Sigmoid colon (tissue), 7 donors: ENCODE results near the gene CCT3. TPM values are rescaled to one million over a fixed set of nuclear protein-coding genes. Genes with fewer than 3 reads are reported as not detected.

Experiments
- DNase-seq: peaks from one replicate; pipeline ENCODE4 v3.0.0-alpha.2; 2019
- H3K27ac ChIP-seq, 4 donors: fragments of 200-600 bp; sonication (generic); one replicate each; pipeline ENCODE4 v1.5.1; 2016 to 2019; ENCODE audit warnings: mild to moderate bottlenecking in 1 of 4
- H3K27me3 ChIP-seq, 3 donors: fragments of 200-600 bp; sonication (generic); one replicate each; pipeline ENCODE4 v1.5.1; 2019; ENCODE audit warnings: mild to moderate bottlenecking in 1 of 3
- H3K36me3 ChIP-seq, 4 donors: fragments of 200-600 bp; sonication (generic); one replicate each; pipeline ENCODE4 v1.5.1; 2016 to 2019
- H3K4me1 ChIP-seq, 4 donors: fragments of 200-600 bp; sonication (generic); one replicate each; pipeline ENCODE4 v1.5.1; 2017 to 2019
- H3K4me3 ChIP-seq, 4 donors: fragments of 200-600 bp; sonication (generic); one replicate each; pipeline ENCODE4 v1.5.1; 2017 to 2019; ENCODE audit warnings: mild to moderate bottlenecking in 2 of 4, moderate library complexity in 1 of 4
- H3K9me3 ChIP-seq, 4 donors: fragments of 200-600 bp in 3 of 4; sonication (generic) in 3 of 4; one replicate each; pipeline versions ENCODE4 v1.5.1 to v1.6.1; 2013 to 2019
- EP300 ChIP-seq, 4 donors: sonication (generic); formaldehyde crosslinking; IDR thresholded peaks; one replicate each; pipeline ENCODE4 v1.6.1; 2017; ENCODE audit warnings: antibody characterized with exemption in 4 of 4
- POLR2A ChIP-seq, 2 donors: fragments of 450-650 bp; IDR thresholded peaks; one replicate each; pipeline ENCODE4 v1.6.1; 2016; ENCODE audit warnings: antibody characterized with exemption in 2 of 2, mild to moderate bottlenecking in 2 of 2, moderate library complexity in 2 of 2
- POLR2AphosphoS5 ChIP-seq, 4 donors: sonication (generic); formaldehyde crosslinking; IDR thresholded peaks; one replicate each; pipeline ENCODE4 v1.6.1; 2017; ENCODE audit warnings: antibody characterized with exemption in 4 of 4
- WGBS, 2 donors: extraction: QIAGEN DNeasy Blood & Tissue Kit; methylation state at CpG; one replicate each; pipeline ENCODE4 v1.1.7; 2013; 5-methylcytosine and 5-hydroxymethylcytosine counted together
- intact Hi-C: fragments of 100-400 bp; cut with DNase I; formaldehyde crosslinking; loops from one replicate; pipeline ENCODE4 v1.15.1; 2023
- polyA plus RNA-seq, 3 donors: library from polyadenylated mRNA; stranded (reverse); fragments of 200-250 nt; gene quantifications; one replicate each; pipeline ENCODE4 v1.2.3, GENCODE V29; 2013
- total RNA-seq, 4 donors: library from RNA; depleted of rRNA; stranded (reverse); fragments of >200 nt; gene quantifications; one replicate each; pipeline ENCODE4 v1.1.0, GENCODE V29; 2016
- TF ChIP-seq, protein P1 (sequence below), 4 experiments: fragments of 450-650 bp in 3 of 4; fragments of 200-600 bp in 1 of 4; IDR thresholded peaks; one replicate each; pipeline ENCODE4 v1.5.1; 2016 to 2019; ENCODE audit warnings: antibody characterized with exemption in 4 of 4, mild to moderate bottlenecking in 3 of 4, moderate library complexity in 2 of 4
- donor health status: healthy with polysubstance abuse.
- donor health status: Bipolar disorder and iron deficiency.
- donor health status: healthy.

CCT3 gene
- total and polyA plus RNA-seq, 7 donors, result 94.3 to 253 (median 155) TPM

DNA sequence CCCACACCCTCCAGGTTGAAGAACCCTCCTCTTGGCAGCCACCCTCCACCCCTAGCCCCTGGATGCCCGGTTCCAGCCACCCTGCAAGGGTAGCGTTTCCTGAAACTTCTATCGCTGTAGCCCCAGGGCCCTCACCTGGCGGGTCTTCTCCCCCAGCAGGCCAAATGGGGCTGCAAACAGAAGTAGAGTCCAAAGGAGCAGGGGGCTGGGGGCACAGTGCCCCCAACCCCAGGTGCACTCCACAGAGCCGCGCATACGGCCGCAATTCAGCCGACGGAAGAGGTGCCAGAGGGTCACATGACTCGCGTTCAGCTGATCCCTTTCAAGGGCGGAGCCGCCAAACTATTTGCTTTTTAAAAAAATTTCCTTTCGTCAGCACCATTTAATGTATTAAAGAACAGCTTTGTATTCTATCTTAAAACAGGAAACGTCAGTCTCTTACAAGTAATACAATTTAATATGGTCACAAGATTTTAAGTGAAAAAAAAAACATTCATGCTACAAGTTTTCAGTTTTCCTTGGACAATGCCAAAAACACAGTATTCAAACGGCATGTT, 42.6 kb downstream of the CCT3 start, which contains the start of gene GLMP:
Gene GLMP, minus strand, starts transcription at position 289 of the 557 bp plus-strand sequence. Its CDS starts 34 bp downstream, at position 255.
- 0 to 1% methylated on average over 17 of the region's 17 CpGs for WGBS, 2 donors
- H3K27me3 ChIP-seq, result no peaks in the 10 kb centered on the region
- peak within 1 kb of the TSS; percentile 63 to 73 (median 70) for H3K4me3 ChIP-seq
- H3K27ac ChIP-seq, result peak within 1 kb of the TSS; percentile 68 to 75 (median 73)
- H3K36me3 ChIP-seq, result no peaks in the 10 kb centered on the region
- intact Hi-C loops, result no loop called here
- DNase-seq, result peak; percentile 87
- no peaks in the 10 kb centered on the region for H3K9me3 ChIP-seq
- no peak for TF ChIP-seq POLR2A (IDR thresholded peaks at IDR 0.05)
- TF ChIP-seq POLR2AphosphoS5 (IDR thresholded peaks at IDR 0.05), result peak in 3 of 4 donors; percentile 45 to 56 (median 46)
- TF ChIP-seq, protein P1, sequence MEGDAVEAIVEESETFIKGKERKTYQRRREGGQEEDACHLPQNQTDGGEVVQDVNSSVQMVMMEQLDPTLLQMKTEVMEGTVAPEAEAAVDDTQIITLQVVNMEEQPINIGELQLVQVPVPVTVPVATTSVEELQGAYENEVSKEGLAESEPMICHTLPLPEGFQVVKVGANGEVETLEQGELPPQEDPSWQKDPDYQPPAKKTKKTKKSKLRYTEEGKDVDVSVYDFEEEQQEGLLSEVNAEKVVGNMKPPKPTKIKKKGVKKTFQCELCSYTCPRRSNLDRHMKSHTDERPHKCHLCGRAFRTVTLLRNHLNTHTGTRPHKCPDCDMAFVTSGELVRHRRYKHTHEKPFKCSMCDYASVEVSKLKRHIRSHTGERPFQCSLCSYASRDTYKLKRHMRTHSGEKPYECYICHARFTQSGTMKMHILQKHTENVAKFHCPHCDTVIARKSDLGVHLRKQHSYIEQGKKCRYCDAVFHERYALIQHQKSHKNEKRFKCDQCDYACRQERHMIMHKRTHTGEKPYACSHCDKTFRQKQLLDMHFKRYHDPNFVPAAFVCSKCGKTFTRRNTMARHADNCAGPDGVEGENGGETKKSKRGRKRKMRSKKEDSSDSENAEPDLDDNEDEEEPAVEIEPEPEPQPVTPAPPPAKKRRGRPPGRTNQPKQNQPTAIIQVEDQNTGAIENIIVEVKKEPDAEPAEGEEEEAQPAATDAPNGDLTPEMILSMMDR (IDR thresholded peaks at IDR 0.05), result no peak
- no peak for TF ChIP-seq EP300 (IDR thresholded peaks at IDR 0.05)
- peaks cover 0 to 43% (median 34%) of the 10 kb centered on the region in 4 donors for H3K4me1 ChIP-seq

DNA sequence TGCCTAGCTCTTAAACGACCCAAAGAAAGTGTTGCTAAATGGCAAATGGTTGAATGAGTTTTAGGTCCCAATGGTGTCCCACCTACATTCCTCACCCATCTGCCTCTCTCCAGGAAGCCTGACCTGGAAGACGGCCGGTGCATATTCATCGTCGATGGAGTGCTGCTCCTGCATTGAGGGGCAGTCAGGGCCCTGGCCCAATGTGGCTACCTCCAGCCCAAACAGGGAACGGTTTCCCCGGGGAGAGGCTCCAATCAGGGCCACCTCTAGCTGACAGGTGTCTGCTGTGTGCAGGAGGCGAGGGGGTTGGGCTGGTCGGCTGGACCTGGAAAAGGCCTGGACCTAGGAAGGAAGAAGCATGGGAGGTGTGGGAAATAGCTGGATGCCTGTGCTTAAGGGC, 44.2 kb downstream of the CCT3 start:
- 92 to 93% methylated on average over 9 of the region's 9 CpGs for WGBS, 2 donors

DNA sequence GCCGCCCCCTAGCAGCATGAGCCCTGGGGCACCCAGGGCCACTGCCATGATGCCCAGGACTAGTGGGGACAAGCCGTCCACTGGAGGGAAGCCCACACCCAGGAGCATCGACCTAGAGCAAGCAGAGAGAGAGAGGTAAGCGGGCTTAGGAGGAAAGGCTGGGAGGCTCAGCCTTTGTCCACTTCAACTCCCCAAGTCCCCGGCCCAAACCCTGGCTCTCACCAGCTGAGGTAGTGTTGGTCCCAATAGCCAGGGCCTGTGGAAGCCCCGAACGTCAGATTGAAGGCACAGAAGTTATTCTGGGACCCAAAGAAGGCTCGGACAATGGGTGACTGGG, 45.0 kb downstream of the CCT3 start:
- Histone ChIP-seq H3K4me1 (peaks cover 0 to 46% (median 35%) of the 10 kb centered on the region in 4 donors), H3K4me3 (no peak overlapping the region), H3K36me3 (peaks cover 0 to 9% (median 0%) of the 10 kb centered on the region in 4 donors), H3K9me3 (no peaks in the 10 kb centered on the region), H3K27ac (no peak overlapping the region), H3K27me3 (no peaks in the 10 kb centered on the region)
- WGBS, 2 donors, result 85 to 93% methylated on average over 8 of the region's 8 CpGs
- DNase-seq, result no peak
- intact Hi-C loops, result no loop called here
- TF ChIP-seq POLR2AphosphoS5 (IDR thresholded peaks at IDR 0.05), result no peak
- TF ChIP-seq EP300 (IDR thresholded peaks at IDR 0.05), result no peak
- TF ChIP-seq POLR2A (IDR thresholded peaks at IDR 0.05), result no peak
- TF ChIP-seq, protein P1 (IDR thresholded peaks at IDR 0.05), result no peak

More for the DNA sequence above, 44.2 kb downstream of the CCT3 start:
- TF ChIP-seq, protein P1 (IDR thresholded peaks at IDR 0.05), result no peak
- TF ChIP-seq EP300 (IDR thresholded peaks at IDR 0.05) (no peak), POLR2AphosphoS5 (IDR thresholded peaks at IDR 0.05) (no peak), POLR2A (IDR thresholded peaks at IDR 0.05) (no peak)
- no peak for DNase-seq
- H3K36me3 ChIP-seq, result peaks cover 0 to 1% (median 0%) of the 10 kb centered on the region in 4 donors
- no peaks in the 10 kb centered on the region for H3K27me3 ChIP-seq
- intact Hi-C loops, result no loop called here
- no peaks in the 10 kb centered on the region for H3K9me3 ChIP-seq
- H3K4me1 ChIP-seq, result peaks cover 0 to 46% (median 35%) of the 10 kb centered on the region in 4 donors
- no peak overlapping the region for H3K4me3 ChIP-seq
- no peak overlapping the region for H3K27ac ChIP-seq

DNA sequence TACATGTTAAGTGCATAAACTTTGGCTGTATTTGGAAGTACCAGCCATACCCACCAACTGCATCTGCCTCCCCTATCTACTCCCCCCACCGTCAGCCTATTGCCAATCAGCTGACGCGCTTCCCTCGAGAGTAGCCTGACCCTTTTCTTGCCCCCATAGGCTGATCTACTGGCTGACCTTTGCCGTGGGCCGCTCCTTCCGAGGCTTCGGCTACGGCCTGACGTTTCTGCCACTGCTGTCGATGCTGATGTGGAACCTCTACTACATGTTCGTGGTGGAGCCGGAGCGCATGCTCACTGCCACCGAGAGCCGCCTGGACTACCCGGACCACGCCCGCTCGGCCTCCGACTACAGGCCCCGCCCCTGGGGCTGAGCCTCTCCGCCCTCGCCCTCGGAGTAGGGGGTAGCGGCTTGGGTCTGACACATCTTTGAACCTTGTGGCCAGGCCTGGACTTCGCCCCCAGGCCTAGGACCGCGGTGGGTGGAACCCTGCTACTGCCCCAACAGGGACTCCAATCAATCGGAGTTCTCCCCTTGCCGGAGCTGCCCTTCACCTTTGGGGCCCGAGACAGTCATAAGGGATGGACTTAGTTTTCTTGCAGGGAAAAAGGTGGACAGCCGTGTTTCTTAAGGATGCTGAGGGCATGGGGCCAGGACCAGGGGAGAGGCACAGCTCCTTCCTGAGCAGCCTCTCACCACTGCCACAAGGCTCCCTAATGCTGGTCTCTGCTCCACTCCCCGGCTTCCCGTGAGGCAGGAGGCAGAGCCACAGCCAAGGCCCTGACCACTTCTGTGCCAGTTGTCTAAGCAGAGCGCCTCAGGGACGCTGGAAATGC, 46.6 kb downstream of the CCT3 start:
- H3K36me3 ChIP-seq, result peaks cover 0 to 9% (median 0%) of the 10 kb centered on the region in 4 donors
- H3K27ac ChIP-seq, result peak overlapping the region; percentile 83 to 87 (median 86)
- TF ChIP-seq EP300 (IDR thresholded peaks at IDR 0.05) (no peak), POLR2A (IDR thresholded peaks at IDR 0.05) (peak in 1 of 2 donors; percentile 20), POLR2AphosphoS5 (IDR thresholded peaks at IDR 0.05) (peak; percentile 45 to 67 (median 62))
- TF ChIP-seq, protein P1 (IDR thresholded peaks at IDR 0.05), result no peak
- 13 to 34% methylated on average over 37 of the region's 37 CpGs for WGBS, 2 donors
- peak; percentile 95 for DNase-seq
- no peaks in the 10 kb centered on the region for H3K9me3 ChIP-seq
- peak overlapping the region; percentile 36 to 56 (median 55) for H3K4me3 ChIP-seq
- no peaks in the 10 kb centered on the region for H3K27me3 ChIP-seq
- peaks cover 0 to 46% (median 35%) of the 10 kb centered on the region in 4 donors for H3K4me1 ChIP-seq
- intact Hi-C loops, result no loop called here
